Vagina (tissue), 2 donors: ENCODE results near the gene KTN1. TPM values are rescaled to one million over a fixed set of nuclear protein-coding genes. Genes with fewer than 3 reads are reported as not detected.

Experiments used
- DNase-seq, 2 donors: peaks; one replicate each; pipeline ENCODE4 v3.0.0-alpha.2; 2017; ENCODE audit errors: extremely low spot score in 2 of 2
- H3K27ac ChIP-seq: fragments of 200-600 bp; sonication (generic); one replicate; pipeline ENCODE4 v1.5.1; 2019
- H3K27me3 ChIP-seq: fragments of 200-600 bp; sonication (generic); one replicate; pipeline ENCODE4 v1.5.1; 2019
- H3K36me3 ChIP-seq, 2 donors: fragments of 200-600 bp; sonication (generic); one replicate each; pipeline ENCODE4 v1.5.1; 2017 to 2019
- H3K4me1 ChIP-seq: fragments of 200-600 bp; sonication (generic); one replicate; pipeline ENCODE4 v1.5.1; 2019
- H3K4me3 ChIP-seq, 2 donors: fragments of 200-600 bp; sonication (generic); 1 replicate in 1 of 2; 2 replicates in 1 of 2; pipeline ENCODE4 v1.5.1; 2016 to 2019
- H3K9me3 ChIP-seq: fragments of 200-600 bp; sonication (generic); one replicate; pipeline ENCODE4 v1.5.1; 2019
- CTCF ChIP-seq, 3 experiments: fragments of 450-650 bp in 2 of 3; fragments of 200-600 bp in 1 of 3; sonication (generic) in 1 of 3; IDR thresholded peaks; one replicate each; pipeline ENCODE4 v1.5.1; 2017 to 2019; ENCODE audit warnings: antibody characterized with exemption in 3 of 3, mild to moderate bottlenecking in 2 of 3, moderate library complexity in 2 of 3
- POLR2A ChIP-seq, 2 donors: fragments of 450-650 bp; IDR thresholded peaks; one replicate each; pipeline ENCODE4 v1.6.1; 2017; ENCODE audit warnings: antibody characterized with exemption in 2 of 2, mild to moderate bottlenecking in 2 of 2, moderate library complexity in 2 of 2
- POLR2AphosphoS5 ChIP-seq, 2 donors: sonication (generic); formaldehyde crosslinking; IDR thresholded peaks; one replicate each; pipeline ENCODE4 v1.9.0; 2017; ENCODE audit warnings: antibody characterized with exemption in 2 of 2, mild to moderate bottlenecking in 2 of 2, low read depth in 1 of 2; ENCODE audit not compliant: insufficient read depth in 1 of 2
- intact Hi-C: fragments of 100-400 bp; cut with DNase I; formaldehyde crosslinking; loops from one replicate; pipeline ENCODE4 v1.15.1; 2023
- total RNA-seq: library from RNA; depleted of rRNA; stranded (reverse); fragments of >200 nt; gene quantifications from one replicate; pipeline ENCODE4 v1.2.3, GENCODE V29; 2016

KTN1 gene
- total RNA-seq, 1 donor from 2014 or later = 91.6 TPM

- H3K36me3 ChIP-seq = peaks cover 0 to 37% of the 10 kb centered on the region in 2 donors
- intact Hi-C loops = no loop called here
- TF ChIP-seq CTCF (IDR thresholded peaks at IDR 0.05) (no peak), POLR2AphosphoS5 (IDR thresholded peaks at IDR 0.05; ENCODE audit: insufficient read depth in 1 of 2, low read depth in 1 of 2) (no peak), POLR2A (IDR thresholded peaks at IDR 0.05) (no peak)
Observed at GRCh38 chr14:55641954-55642353, 61.9 kb downstream of the KTN1 start.

GRCh38 chr14:55645145-55645544, 65.1 kb downstream of the KTN1 start:
- Histone ChIP-seq H3K9me3 (no peaks in the 10 kb centered on the region), H3K4me1 (no peaks in the 10 kb centered on the region), H3K27me3 (no peaks in the 10 kb centered on the region), H3K4me3 (no peak overlapping the region), H3K27ac (no peak overlapping the region), H3K36me3 (peaks cover 0 to 34% of the 10 kb centered on the region in 2 donors)
- intact Hi-C loops = no loop called here
- TF ChIP-seq POLR2A (IDR thresholded peaks at IDR 0.05) = no peak
- no peak for TF ChIP-seq POLR2AphosphoS5 (IDR thresholded peaks at IDR 0.05; ENCODE audit: insufficient read depth in 1 of 2, low read depth in 1 of 2)
- no peak for TF ChIP-seq CTCF (IDR thresholded peaks at IDR 0.05)
- DNase-seq = no peak

More at GRCh38 chr14:55641954-55642353, 61.9 kb downstream of the KTN1 start:
- no peaks in the 10 kb centered on the region for H3K4me1 ChIP-seq
- H3K27ac ChIP-seq = no peak overlapping the region
- DNase-seq = no peak
- H3K4me3 ChIP-seq = no peak overlapping the region
- H3K27me3 ChIP-seq = no peaks in the 10 kb centered on the region
- H3K9me3 ChIP-seq = no peaks in the 10 kb centered on the region

GRCh38 chr14:55645845-55646832, 66.1 kb downstream of the KTN1 start:
- no peak overlapping the region for H3K4me3 ChIP-seq
- no peak overlapping the region for H3K27ac ChIP-seq
- no peaks in the 10 kb centered on the region for H3K27me3 ChIP-seq
- TF ChIP-seq POLR2AphosphoS5 (IDR thresholded peaks at IDR 0.05; ENCODE audit: insufficient read depth in 1 of 2, low read depth in 1 of 2) (no peak), CTCF (IDR thresholded peaks at IDR 0.05) (no peak), POLR2A (IDR thresholded peaks at IDR 0.05) (no peak)
- no peak for DNase-seq
- H3K4me1 ChIP-seq = no peaks in the 10 kb centered on the region
- H3K9me3 ChIP-seq = no peaks in the 10 kb centered on the region
- intact Hi-C loops = no loop called here
- H3K36me3 ChIP-seq = peaks cover 0 to 34% of the 10 kb centered on the region in 2 donors

GRCh38 chr14:55650992-55651391, 71.0 kb downstream of the KTN1 start:
- intact Hi-C loops = no loop called here
- no peaks in the 10 kb centered on the region for H3K4me1 ChIP-seq
- peaks cover 0 to 54% of the 10 kb centered on the region in 2 donors for H3K36me3 ChIP-seq
- no peak overlapping the region for H3K4me3 ChIP-seq
- TF ChIP-seq POLR2A (IDR thresholded peaks at IDR 0.05) = no peak
- TF ChIP-seq POLR2AphosphoS5 (IDR thresholded peaks at IDR 0.05; ENCODE audit: insufficient read depth in 1 of 2, low read depth in 1 of 2) = no peak
- no peak for TF ChIP-seq CTCF (IDR thresholded peaks at IDR 0.05)
- no peaks in the 10 kb centered on the region for H3K27me3 ChIP-seq
- no peak for DNase-seq
- no peaks in the 10 kb centered on the region for H3K9me3 ChIP-seq
- H3K27ac ChIP-seq = no peak overlapping the region

- Histone ChIP-seq H3K27ac (no peak overlapping the region), H3K4me3 (no peak overlapping the region), H3K4me1 (no peaks in the 10 kb centered on the region), H3K36me3 (peaks cover 0 to 70% of the 10 kb centered on the region in 2 donors), H3K27me3 (no peaks in the 10 kb centered on the region), H3K9me3 (no peaks in the 10 kb centered on the region)
- no peak for DNase-seq
- TF ChIP-seq POLR2AphosphoS5 (IDR thresholded peaks at IDR 0.05; ENCODE audit: insufficient read depth in 1 of 2, low read depth in 1 of 2) (no peak), CTCF (IDR thresholded peaks at IDR 0.05) (no peak), POLR2A (IDR thresholded peaks at IDR 0.05) (no peak)
- intact Hi-C loops = no loop called here
Observed at GRCh38 chr14:55654243-55654642, 74.2 kb downstream of the KTN1 start.
